Stimulated activated CD8-positive, alpha-beta memory T cell treated with anti-CD3 and anti-CD28 coated beads, Interleukin-2, amount 100 ng/mL, for 1 hour (primary cell): Measurements from ENCODE around the gene KRT35.
"Not testable (repeated sequence)": the region's sequence is repeated elsewhere in the genome, so short reads cannot be mapped to it uniquely, and the experiment has no call there.

Experiments used
- DNase-seq, 2 donors: peaks; one replicate each; pipeline ENCODE4 v3.0.0-alpha.2; 2020; ENCODE audit warnings: low read depth in 2 of 2

KRT35 gene

GRCh38 chr17:41453066-41453465 lies 27.9 kb downstream of the KRT35 start:
- no peak for DNase-seq

DNA sequence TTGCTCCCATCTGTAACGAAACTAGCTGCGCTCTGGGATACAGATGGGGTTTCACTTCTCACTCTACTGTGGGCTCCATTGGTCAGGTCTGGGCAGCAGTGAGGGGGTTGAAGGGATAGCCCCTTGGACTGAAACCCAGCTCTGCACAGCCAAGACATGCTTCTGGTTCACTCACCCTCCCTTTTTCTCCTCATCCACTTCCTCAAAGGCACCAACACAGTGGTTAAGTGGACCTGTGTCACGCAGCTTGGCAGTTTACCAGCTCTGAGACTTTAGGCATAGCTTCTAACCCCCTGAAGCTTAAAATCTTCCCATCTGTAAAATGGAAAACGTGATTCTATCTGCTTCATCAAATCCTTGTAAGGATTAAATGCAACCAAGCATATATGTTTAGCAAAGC lies 28.7 kb downstream of the KRT35 start:
- no peak for DNase-seq

GRCh38 chr17:41451154-41451728 lies 29.7 kb downstream of the KRT35 start:
- no peak for DNase-seq

- DNase-seq, result no peak
Measured at GRCh38 chr17:41449008-41449407, 31.9 kb downstream of the KRT35 start.

DNA sequence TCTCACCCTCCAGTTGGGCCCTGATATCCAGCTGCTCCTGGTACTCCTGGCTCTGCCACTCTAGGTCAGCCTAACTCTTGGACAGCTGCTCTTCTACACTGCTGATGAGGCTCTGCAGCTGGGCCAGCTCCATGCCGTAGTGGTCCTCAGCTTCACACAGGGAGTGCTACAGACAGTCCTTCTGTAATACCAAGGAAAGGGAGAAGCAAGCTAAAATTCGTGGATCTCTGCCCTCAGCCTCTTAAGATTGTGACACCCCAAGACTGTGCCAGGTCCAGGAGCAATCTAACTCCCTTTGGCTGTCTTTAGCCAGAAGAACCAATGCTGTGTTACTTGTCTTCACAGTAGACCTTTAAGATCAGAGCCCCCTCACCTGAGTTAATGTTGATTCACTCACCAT lies 32.4 kb downstream of the KRT35 start:
- DNase-seq, result no peak

- DNase-seq, result no peak
Measured at GRCh38 chr17:41446806-41447205, 34.1 kb downstream of the KRT35 start.

DNA sequence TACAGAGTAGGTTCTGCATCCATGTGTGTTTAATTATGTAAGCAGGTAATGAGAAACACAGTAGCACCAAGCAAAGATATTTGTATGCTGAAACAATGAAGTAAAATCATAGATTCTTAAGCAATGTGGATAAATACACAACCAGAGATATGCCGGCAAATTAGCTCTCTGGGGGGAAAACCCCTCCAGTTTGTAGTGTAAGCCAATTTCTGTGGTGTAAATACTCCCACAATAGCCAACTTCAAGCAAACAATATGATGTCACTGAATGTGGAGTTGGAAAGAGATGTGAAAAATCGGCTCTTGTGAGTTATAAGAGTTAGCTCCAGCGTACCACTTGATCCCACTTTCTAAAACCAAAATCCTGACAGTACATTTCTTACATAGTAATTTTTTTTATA lies 36.3 kb downstream of the KRT35 start:
- DNase-seq, result no peak

DNA sequence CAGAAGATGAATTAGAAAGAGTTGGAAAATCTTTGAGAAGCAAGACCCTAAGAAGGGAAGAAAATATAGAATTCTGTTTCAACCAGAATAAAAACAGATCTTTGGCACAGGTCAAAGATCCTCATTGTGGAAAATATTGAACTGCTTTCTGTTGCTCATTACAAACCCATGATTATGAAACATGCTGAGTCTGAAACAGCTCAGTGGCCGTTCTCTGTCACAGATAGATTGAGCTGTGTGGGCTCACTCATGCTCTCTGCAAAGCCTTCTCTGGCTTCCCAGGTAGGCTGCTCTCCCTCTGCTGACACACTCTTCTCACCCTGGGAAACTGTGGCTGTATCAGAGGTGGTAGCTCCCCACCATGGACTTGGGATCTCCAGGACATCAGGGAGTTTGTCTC lies 36.8 kb downstream of the KRT35 start:
- no peak for DNase-seq

GRCh38 chr17:41442739-41443138 lies 38.2 kb downstream of the KRT35 start:
- no peak for DNase-seq

- no peak for DNase-seq
Measured at GRCh38 chr17:41440531-41441033, 40.4 kb downstream of the KRT35 start, which contains the start of gene KRT38. KRT38 (minus strand) TSS chr17:41440983; CDS start chr17:41440921, 62 bp downstream.

- DNase-seq, result no peak
Measured at GRCh38 chr17:41439375-41439774, 41.6 kb downstream of the KRT35 start.

DNA sequence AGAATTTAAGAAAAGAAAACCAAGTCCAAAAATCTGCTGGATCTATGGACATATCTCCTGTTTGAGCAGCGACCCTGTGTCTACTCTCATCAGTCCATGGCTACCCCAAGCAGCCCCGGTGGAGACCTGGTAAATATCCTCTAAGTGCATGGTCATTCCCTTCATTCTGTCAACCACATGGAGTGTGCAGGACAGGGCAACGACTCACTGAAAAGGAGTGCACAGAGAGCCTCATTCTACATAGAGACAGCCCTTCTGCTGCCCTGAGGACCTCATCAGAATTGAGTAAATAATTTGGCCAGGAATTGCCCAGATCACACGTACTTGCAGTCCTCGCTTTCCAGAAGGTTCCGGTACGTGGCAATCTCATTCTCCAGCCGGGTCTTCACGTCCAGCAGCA lies 43.2 kb downstream of the KRT35 start:
- DNase-seq, result no peak

GRCh38 chr17:41437254-41437653 lies 43.7 kb downstream of the KRT35 start:
- DNase-seq, result no peak

DNA sequence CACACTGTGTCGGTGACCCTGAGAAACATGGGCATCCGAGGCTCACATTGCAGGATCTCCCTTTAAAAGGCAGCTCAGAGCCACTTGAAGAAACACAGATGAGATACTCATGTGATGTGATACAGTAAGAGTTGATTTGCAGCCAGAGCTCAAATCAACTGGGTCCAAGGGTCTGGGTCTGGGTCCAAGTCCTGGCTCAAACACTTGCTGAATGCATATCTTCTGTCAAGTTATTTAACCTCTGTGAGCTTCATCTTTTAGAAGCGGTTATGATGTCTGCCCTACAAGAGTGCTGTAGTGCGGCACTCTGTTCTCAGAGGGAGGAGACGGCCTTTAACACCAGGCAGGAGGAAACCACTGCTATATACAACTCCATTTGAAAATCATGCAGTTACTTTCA lies 46.5 kb downstream of the KRT35 start:
- no peak for DNase-seq

- DNase-seq, result no peak
Measured at GRCh38 chr17:41434005-41434404, 46.9 kb downstream of the KRT35 start.

DNA sequence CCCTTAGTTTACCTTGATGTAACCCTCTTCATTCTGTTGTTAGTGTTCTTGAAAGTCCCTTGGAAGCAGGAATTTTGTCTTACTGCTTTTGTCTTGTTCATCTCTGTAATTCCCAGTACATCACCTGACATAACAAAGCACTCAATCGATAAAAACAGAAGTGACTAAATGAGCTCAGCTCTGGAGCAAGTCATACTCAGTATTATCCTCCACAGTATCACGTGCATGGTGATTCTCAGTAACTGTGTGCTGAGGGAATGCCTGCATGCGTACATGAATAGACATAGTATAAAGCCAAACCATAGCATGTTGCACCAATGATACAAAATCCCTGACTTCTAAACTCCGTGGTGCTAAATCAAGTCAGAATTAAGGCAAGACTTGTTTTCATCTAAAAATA lies 47.4 kb downstream of the KRT35 start:
- no peak for DNase-seq

DNA sequence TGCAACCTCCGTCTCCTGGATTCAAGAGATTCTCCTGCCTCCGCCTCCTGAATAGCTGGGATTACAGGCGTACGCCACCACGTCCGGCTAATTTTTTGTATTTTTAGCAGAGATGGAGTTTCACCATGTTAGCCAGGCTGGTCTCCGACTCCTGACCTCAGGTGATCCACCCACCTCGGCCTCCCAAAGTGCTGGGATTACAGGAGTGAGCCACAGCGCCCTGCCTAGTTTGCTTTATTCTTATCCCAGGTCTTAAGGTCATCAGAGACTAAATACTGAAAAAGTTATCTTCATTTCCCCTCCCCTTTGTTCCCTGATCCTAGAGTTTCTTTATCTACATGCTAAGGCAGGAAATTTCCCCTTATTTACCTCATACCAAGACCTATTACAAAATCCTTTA lies 50.6 kb downstream of the KRT35 start:
- not testable (repeated sequence) for DNase-seq

GRCh38 chr17:41429667-41430066 lies 51.3 kb downstream of the KRT35 start:
- DNase-seq, result no peak

DNA sequence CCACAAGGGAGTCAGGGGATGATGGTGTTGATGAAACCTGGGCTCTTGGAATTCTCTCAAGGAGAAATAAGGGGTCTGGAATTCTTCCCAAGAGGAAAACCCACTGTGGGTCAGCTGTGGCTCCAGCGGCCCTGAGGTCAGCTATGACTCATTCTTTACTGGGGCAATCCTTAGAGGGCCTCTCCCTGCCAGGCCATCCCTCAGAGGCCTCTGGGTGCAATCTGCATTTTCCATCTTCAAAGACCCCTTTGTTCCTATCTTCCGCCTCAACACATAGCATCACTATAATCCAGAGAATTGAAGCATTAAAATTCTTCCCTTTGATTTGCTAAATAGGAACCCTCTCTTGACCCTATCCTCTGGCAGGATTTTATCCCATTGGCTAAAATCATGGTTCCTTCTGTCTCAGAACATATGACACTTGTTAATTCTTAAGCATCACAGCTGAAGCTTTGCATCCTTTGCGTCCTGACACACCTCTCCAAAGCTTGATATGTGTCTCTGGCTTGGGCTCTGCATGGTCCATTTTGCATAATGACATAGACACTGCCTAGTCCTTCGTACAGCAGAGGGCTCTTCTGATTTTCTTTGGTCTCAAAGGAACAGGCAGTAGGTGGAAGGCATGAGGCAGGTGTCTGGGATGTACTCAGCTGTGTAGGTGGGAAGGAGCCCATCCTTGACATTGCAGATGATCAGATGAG lies 52.2 kb downstream of the KRT35 start:
- DNase-seq, result no peak
